Nucleus accumbens (tissue), 56 donors: ENCODE results near the gene ADAT1.

ENCODE experiments used
- DNase-seq, 56 donors: peaks; one replicate each; lab custom pipeline; 2025; lab: John Stamatoyannopoulos, UW

The ADAT1 gene

DNA sequence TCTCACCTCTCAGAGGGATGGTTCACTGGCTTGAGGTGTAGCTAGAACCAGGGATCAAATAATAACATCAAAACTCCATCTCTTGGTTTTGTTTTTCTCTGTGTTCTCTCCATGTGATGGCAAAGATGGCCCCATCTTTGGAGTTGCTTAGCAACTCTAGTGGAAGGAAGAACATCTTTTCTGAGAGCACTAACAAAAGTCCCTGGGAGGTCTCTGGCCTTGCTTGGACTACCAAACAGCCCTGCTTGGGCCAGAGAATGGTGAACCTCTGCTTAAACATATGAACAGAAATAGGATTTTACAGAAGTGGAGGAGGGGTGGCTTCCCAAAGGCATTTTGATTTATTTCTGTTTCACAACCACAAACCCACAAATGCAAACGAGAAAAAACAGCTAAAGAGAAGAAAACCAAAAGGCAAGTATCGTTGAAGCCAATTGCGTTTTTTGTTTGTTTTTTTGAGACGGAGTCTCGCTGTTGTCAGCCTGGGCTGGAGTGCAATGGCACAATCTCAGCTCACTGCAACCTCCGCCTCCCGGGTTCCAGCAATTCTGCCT, 43.7 kb downstream of the ADAT1 start:
- peak in 1 of 56 donors; percentile 7 for DNase-seq

DNA sequence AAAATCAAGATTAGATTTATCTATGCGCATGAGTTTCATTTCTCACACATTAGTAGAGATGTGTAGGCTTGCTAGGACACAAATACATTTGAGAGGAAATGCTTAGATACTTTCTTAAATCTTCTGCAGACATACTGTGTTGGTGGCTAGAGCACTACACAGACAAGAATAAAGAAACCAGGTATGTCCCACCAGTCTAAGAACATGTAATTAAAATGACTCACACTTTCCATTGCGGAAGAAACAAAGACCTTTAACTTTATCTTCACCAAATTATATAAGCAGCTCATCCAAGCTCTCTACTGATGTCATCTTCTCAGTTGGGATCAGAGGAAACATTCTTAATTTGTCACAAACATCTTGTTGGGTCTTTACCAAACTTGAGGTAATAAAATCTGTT, 44.4 kb downstream of the ADAT1 start:
- DNase-seq = no peak

GRCh38 chr16:75578212-75578611, 44.9 kb downstream of the ADAT1 start:
- DNase-seq = no peak

- peak in 23 of 56 donors; percentile 13 to 62 (median 27) for DNase-seq
These were observed 46.7 kb downstream of the ADAT1 start for GRCh38 chr16:75576384-75576811.

DNA sequence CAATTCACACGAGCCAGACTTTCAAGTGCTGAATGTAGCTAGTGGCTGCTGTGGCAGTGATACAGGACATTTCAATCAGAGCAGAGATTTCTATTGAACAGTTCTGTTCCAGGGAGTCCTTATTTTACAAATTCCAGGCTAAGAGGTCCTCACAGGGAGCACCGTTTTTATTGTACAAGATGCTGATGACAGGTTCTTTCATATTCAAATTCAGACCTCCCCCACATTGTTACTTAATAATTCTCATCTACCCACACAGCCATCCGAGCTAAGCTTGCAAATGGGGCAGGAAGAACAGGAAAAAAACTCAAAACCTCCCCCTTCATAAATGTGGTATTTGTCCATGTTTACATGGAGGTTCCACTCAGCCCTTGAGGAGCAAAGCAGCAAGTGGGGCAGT, 47.1 kb downstream of the ADAT1 start:
- DNase-seq = peak in 8 of 56 donors; percentile 10 to 59 (median 35)

GRCh38 chr16:75573955-75574354, 49.1 kb downstream of the ADAT1 start:
- DNase-seq = no peak

DNA sequence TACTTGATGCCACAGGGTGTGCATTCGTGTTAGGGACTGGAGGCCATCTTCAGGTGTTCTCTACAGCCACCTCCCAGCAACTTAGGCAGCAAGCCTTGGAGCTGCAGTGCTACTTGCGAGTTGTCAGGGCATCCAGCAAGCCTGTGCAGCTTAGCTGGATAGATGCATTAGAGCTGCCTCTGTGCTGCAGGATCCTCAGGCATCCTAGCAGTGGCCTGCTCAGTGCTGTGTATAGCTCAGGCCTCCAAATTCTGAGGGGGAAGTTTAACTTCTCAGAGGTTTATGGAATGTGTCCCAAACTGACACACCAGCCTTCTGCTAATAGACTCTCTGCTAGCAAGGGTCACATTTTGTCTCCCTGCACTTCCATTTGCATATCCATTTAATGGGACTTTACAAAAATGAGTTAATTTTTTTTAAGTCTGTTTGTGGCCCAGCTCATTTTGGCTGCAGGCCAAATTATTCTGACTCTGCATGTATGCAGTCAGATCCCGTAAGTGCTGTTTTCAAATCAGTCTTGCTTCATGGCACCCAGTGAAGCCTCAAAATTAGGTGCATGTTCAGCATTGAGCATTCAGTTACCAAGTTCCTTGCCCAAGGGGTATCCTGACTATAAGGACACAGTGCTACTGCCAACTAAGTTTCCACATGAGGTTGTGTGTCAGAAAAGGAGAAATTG, 50.1 kb downstream of the ADAT1 start:
- DNase-seq = peak in 1 of 56 donors; percentile 26

GRCh38 chr16:75570396-75571065, 52.5 kb downstream of the ADAT1 start:
- DNase-seq = no peak

GRCh38 chr16:75567911-75568310, 55.2 kb downstream of the ADAT1 start:
- no peak for DNase-seq

GRCh38 chr16:75566758-75567255, 56.3 kb downstream of the ADAT1 start:
- peak in 1 of 56 donors; percentile 53 for DNase-seq

GRCh38 chr16:75566040-75566757, 56.9 kb downstream of the ADAT1 start, which contains the start of gene GABARAPL2:
TSS of gene GABARAPL2 (plus strand) at chr16:75566379. CDS start at chr16:75566487, 108 bp downstream.
- DNase-seq = peak in 53 of 56 donors; percentile 41 to 90 (median 80)

DNA sequence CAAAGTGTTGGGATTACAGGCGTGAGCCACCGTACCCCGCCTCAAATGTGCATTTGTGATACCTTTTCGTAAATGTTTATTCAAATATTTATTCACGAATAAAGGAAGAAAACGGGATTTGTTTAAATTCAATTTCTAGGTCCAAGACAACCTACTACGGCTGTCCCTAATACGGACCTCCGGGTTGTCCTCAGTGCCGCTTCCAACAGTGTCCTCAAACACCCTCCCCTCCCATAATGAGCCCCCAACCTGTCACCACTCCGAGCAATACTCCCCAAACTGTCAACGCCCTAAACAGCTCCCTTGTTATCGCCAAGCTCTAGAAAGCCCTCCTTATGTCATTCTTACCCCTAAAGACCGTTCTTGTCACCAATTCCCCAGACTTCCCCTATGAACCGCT, 57.4 kb downstream of the ADAT1 start:
- no peak for DNase-seq

DNA sequence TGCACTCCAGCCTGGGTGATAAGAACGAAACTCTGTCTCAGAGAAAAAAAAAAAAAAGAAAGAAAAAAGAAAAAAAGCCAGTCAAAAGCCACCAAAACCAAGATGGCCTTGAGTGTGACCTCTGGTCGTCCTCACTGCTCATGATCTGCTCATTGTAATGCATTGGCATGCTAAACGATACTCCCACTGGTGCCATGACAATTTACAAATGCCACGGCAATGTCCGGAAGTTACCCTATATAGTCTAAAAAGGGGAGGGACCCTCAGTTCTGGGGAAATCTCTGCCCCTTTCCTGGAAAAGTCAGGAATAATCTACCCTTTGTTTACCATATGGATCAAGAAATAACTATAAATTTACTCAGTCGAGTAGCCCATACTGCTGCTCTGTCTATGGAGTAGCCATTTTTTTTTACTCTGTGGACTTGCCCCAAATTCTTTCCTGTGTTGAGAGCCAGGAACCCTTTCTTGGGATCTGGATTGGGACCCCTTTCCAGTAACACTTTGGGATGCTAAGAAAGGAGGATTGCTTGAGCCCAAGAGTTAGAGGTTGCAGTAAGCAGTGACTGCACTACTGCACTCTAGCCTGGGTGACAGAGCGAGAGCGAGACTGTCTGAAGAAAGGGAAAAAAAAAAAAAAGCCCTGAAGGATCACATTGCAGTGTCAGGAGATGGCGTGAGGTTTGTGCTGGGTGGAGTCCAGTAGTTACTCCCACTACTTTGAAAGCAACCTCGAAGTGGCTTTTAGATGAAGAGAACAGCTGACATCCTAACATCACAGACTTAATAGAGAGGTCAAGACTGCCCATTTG, 63.3 kb downstream of the ADAT1 start:
- DNase-seq = no peak

- DNase-seq = no peak
These were observed 64.2 kb downstream of the ADAT1 start for GRCh38 chr16:75558846-75559401.

DNA sequence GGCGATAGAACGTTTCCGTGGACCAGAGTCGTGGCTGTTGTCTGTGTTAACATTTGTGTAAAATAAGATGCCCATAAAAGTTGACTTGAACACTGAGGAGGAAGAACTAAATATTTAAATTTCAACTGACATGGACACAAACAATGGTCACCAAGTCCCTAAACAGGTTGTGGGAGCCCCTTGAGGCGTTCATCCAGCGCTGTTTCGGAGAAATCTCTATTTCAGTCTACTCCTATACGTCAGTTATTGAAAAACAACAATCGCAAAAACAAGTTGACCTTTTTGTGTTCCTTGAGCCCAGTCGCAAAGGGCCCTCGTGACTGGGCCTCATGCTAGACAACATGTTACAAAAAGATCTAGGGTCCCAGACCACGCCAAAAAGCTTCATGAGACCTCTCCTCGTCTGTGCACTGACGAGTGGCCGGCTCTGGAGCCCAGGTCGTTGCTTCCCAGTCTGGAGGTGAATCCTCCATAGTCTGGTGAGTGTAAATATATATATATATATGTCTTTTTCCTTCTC, 66.6 kb downstream of the ADAT1 start:
- peak in 3 of 56 donors; percentile 31 to 42 (median 37) for DNase-seq

DNA sequence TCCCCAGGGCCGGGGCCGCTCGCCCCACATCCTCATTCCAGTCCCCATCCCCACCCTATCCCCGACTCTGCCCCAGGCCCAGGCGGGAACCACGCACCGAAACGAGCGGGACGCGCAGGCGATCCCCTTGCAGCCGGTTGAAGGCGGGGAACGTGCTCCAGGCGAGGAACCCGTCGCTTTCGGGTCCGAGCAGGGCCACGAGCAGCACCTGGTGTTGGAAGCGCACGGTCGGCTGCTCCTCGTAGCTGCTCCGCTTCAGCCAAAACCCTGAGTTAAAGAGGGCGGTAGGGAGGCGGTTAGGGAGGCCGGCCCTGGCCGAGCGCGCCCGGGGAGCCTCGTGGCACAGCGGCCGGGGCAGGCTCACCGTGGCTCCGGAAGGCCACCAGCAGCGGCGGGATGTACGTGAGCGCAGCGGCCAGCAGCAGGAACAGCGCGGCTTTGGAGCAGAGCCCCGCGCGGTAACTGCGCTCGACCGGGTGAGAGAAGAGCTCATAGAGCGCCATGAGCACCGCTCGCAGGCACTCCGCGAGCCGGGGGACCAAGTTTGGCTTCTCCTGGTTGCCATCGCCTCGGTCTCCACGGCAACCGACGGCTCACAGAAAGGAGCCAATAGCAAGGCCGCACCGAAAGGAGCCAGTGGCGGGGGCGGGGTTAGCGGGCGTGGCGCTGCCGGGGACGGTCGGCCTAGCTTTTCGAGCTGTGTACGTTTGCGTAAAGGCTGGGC, 67.2 kb downstream of the ADAT1 start, which contains the start of gene TMEM231:
TMEM231 (minus strand) TSS at position 546 of the 724 bp plus-strand sequence; CDS start at position 503, 43 bp downstream.
- DNase-seq = peak in 55 of 56 donors; percentile 64 to 99 (median 93)

DNA sequence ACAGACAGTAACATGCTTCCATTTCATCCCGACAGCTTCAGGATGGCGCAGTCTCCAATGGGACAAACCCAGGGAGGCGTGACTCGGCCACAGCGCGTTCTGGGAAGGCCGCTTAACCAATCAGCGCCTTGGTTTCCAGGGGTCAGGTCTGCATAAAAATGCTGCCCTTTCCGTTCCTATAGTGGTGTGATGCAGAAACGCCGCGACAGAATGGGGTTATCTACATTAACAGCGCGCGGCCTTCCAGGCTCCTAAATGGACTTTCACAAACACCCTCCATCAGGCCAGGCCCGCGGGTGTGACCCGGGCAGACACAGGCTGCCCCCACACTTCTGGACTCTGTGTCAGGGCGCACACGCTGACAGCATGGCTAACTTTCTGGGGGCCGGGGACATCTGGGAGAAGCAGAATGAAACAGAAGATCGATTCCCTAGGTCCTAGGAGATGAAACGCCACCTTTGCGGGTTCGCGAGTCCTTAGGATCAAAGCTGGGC, 67.8 kb downstream of the ADAT1 start:
- DNase-seq = peak in 55 of 56 donors; percentile 23 to 92 (median 75)

DNA sequence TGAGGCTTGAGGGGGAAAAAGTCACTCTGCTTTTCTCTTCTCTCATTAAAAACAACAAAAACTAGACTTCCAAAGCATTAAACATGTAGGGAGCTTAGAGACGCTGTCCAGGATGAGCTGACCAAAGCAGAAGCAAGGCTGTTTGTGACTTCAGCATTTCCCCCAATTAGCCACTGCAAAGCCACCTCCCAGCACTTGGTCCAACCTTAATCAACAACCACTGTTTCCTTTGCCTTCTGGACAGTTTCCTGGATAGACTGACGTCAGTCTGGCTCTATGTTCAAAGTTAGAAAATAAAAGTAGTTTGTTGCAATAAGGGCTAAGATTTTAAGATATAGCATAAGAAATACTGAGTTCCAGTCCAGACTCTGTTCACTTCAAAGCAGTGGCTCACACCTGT, 70.1 kb downstream of the ADAT1 start:
- peak in 1 of 56 donors; percentile 16 for DNase-seq
